ENCODE data around the gene CEP85L. TPM values are rescaled to one million over a fixed set of nuclear protein-coding genes. Genes with fewer than 3 reads are reported as not detected.

The CEP85L gene
- total RNA-seq, 4 donors from 2014 or later = 12.6 to 16.2 (median 13.4) TPM

- Histone ChIP-seq H3K4me1 (peaks cover 0 to 60% (median 44%) of the 10 kb centered on the region in 4 donors), H3K27me3 (no peaks in the 10 kb centered on the region), H3K9me3 (no peaks in the 10 kb centered on the region), H3K4me3 (no peak overlapping the region), H3K27ac (replicated peaks in 1 of 4) (peak overlapping the region in 2 of 4 donors; percentile 18 to 19), H3K36me3 (peaks cover 0 to 55% (median 11%) of the 10 kb centered on the region in 4 donors)
- WGBS = 41% methylated on average over 6 of the region's 6 CpGs
- TF ChIP-seq CTCF (IDR thresholded peaks at IDR 0.05) (no peak), EP300 (IDR thresholded peaks at IDR 0.05) (no peak), POLR2AphosphoS5 (IDR thresholded peaks at IDR 0.05) (no peak), POLR2A (IDR thresholded peaks at IDR 0.05; ENCODE audit: low read depth) (no peak)
- intact Hi-C loops (cut with DNase I) = no loop called here
- no peak for DNase-seq (ENCODE audit: extremely low spot score)
These were observed 92.8 kb downstream of the CEP85L start for GRCh38 chr6:118558464-118559217.

GRCh38 chr6:118554698-118555097 lies 96.7 kb downstream of the CEP85L start:
- Histone ChIP-seq H3K9me3 (no peaks in the 10 kb centered on the region), H3K27me3 (no peaks in the 10 kb centered on the region), H3K36me3 (peaks cover 0 to 78% (median 6%) of the 10 kb centered on the region in 4 donors), H3K27ac (replicated peaks in 1 of 4) (peak overlapping the region; percentile 38 to 74 (median 66)), H3K4me3 (peak overlapping the region in 3 of 4 donors; percentile 32 to 56 (median 44)), H3K4me1 (peaks cover 0 to 71% (median 62%) of the 10 kb centered on the region in 4 donors)
- WGBS = 45% methylated on average over 1 of the region's 1 CpG
- no peak for TF ChIP-seq EP300 (IDR thresholded peaks at IDR 0.05)
- no peak for TF ChIP-seq POLR2AphosphoS5 (IDR thresholded peaks at IDR 0.05)
- TF ChIP-seq POLR2A (IDR thresholded peaks at IDR 0.05; ENCODE audit: low read depth) = no peak
- no peak for TF ChIP-seq CTCF (IDR thresholded peaks at IDR 0.05)
- intact Hi-C loops (cut with DNase I) = no loop called here
- DNase-seq (ENCODE audit: extremely low spot score) = no peak

GRCh38 chr6:118553132-118553531 lies 98.3 kb downstream of the CEP85L start:
- intact Hi-C loops (cut with DNase I) = no loop called here
- no peak for DNase-seq (ENCODE audit: extremely low spot score)
- 33% methylated on average over 1 of the region's 1 CpG for WGBS
- Histone ChIP-seq H3K36me3 (peaks cover 0 to 75% (median 0%) of the 10 kb centered on the region in 4 donors), H3K27ac (replicated peaks in 1 of 4) (peak overlapping the region; percentile 61 to 74 (median 68)), H3K9me3 (no peaks in the 10 kb centered on the region), H3K4me1 (peaks cover 0 to 62% (median 48%) of the 10 kb centered on the region in 4 donors), H3K4me3 (peak overlapping the region in 3 of 4 donors; percentile 32 to 56 (median 44)), H3K27me3 (no peaks in the 10 kb centered on the region)
- TF ChIP-seq EP300 (IDR thresholded peaks at IDR 0.05) (no peak), CTCF (IDR thresholded peaks at IDR 0.05) (no peak), POLR2AphosphoS5 (IDR thresholded peaks at IDR 0.05) (no peak), POLR2A (IDR thresholded peaks at IDR 0.05; ENCODE audit: low read depth) (no peak)

GRCh38 chr6:118551063-118552053 lies 100.0 kb downstream of the CEP85L start:
- WGBS = 21% methylated on average over 3 of the region's 3 CpGs
- peak; percentile 64 to 72 (median 68) for TF ChIP-seq CTCF (IDR thresholded peaks at IDR 0.05)
- TF ChIP-seq EP300 (IDR thresholded peaks at IDR 0.05) = no peak
- TF ChIP-seq POLR2A (IDR thresholded peaks at IDR 0.05; ENCODE audit: low read depth) = no peak
- peak overlapping the region; percentile 43 to 59 (median 50) for H3K4me3 ChIP-seq
- peaks cover 0 to 53% (median 37%) of the 10 kb centered on the region in 4 donors for H3K4me1 ChIP-seq
- no peaks in the 10 kb centered on the region for H3K9me3 ChIP-seq
- peak overlapping the region; percentile 61 to 74 (median 71) for H3K27ac ChIP-seq (replicated peaks in 1 of 4)
- DNase-seq (ENCODE audit: extremely low spot score) = no peak
- H3K36me3 ChIP-seq = peaks cover 0 to 61% (median 0%) of the 10 kb centered on the region in 4 donors
- intact Hi-C loops (cut with DNase I) = loop anchor here (2.0 kb wide), 1 partner anchor 267 kb away; no protein-coding TSS in a partner anchor
- no peaks in the 10 kb centered on the region for H3K27me3 ChIP-seq
